Activated T-helper 1 cell treated with anti-CD3 and anti-CD28 coated beads, Interleukin-12 subunit alpha, Interleukin-12 subunit beta, Interleukin-2, Interleukin-4 antibody, amounts not matched to agents 30 ng/mL and 10 ng/mL and 1 ng/mL, durations not matched to agents 14 hours and 24 hours and 36 hours (primary cell): ENCODE results near the gene ASPDH. TPM values are rescaled to one million over a fixed set of nuclear protein-coding genes. Genes with fewer than 3 reads are reported as not detected.
"Not testable (repeated sequence)": the region's sequence is repeated elsewhere in the genome, so short reads cannot be mapped to it uniquely, and the experiment has no call there.

Experiments used
- DNase-seq: peaks from one replicate; pipeline ENCODE4 v3.0.0; 2021; ENCODE audit warnings: low spot score
- H3K27ac Mint-ChIP-seq: one replicate; pipeline ENCODE4 v1.8.0; 2021; ENCODE audit warnings: mild to moderate bottlenecking, mixed read lengths
- H3K27me3 Mint-ChIP-seq: one replicate; pipeline ENCODE4 v1.8.0; 2022; ENCODE audit warnings: mild to moderate bottlenecking, moderate library complexity, mixed read lengths; ENCODE audit not compliant: insufficient read depth
- H3K36me3 Mint-ChIP-seq: one replicate; pipeline ENCODE4 v1.8.0; 2021; ENCODE audit warnings: low read depth, mixed read lengths
- H3K4me1 Mint-ChIP-seq: one replicate; pipeline ENCODE4 v1.8.0; 2021; ENCODE audit warnings: low read depth, mixed read lengths
- H3K4me3 Mint-ChIP-seq: one replicate; pipeline ENCODE4 v1.8.0; 2021; ENCODE audit warnings: mild to moderate bottlenecking, moderate library complexity, mixed read lengths
- H3K9me3 Mint-ChIP-seq: one replicate; pipeline ENCODE4 v1.8.0; 2021; ENCODE audit warnings: mixed read lengths
- intact Hi-C: fragments of 100-400 bp; cut with micrococcal nuclease; formaldehyde crosslinking; loops from one replicate; pipeline ENCODE4 v1.15.1; 2024
- total RNA-seq: library from RNA; stranded (reverse); gene quantifications from 2 replicates; pipeline ENCODE4 v1.2.3, GENCODE V29; 2022

The ASPDH gene
- total RNA-seq, 1 donor from 2014 or later = not detected

DNA sequence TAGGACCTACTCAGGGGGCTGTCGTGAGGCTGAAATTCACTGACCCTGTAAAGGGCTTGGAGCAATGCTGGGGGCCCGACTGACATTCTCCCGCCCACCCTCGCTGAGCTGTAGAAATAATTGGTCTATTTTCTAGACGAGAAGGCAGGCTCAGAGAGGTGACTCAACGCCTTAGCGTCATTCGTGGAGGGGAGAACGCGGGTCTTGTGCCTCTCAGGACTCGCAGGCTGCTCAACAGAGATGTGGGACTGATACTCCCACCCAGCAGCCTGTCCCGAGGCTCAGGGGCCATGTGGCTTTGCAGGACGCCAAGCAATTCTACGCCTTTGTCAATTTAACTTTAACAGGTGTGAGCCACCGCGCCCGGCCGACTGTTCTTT, 23.6 kb upstream of the ASPDH start:
- intact Hi-C loops = loop anchor here (1.0 kb wide), 3 partner anchors 19 to 385 kb away; no protein-coding TSS in a partner anchor
- peaks cover 2% of the 10 kb centered on the region for H3K36me3 Mint-ChIP-seq
- H3K27ac Mint-ChIP-seq = no peak overlapping the region
- H3K27me3 Mint-ChIP-seq = peaks cover 4% of the 10 kb centered on the region
- DNase-seq = no peak
- H3K4me3 Mint-ChIP-seq = no peak overlapping the region
- peaks cover 5% of the 10 kb centered on the region for H3K9me3 Mint-ChIP-seq
- H3K4me1 Mint-ChIP-seq = no peaks in the 10 kb centered on the region

DNA sequence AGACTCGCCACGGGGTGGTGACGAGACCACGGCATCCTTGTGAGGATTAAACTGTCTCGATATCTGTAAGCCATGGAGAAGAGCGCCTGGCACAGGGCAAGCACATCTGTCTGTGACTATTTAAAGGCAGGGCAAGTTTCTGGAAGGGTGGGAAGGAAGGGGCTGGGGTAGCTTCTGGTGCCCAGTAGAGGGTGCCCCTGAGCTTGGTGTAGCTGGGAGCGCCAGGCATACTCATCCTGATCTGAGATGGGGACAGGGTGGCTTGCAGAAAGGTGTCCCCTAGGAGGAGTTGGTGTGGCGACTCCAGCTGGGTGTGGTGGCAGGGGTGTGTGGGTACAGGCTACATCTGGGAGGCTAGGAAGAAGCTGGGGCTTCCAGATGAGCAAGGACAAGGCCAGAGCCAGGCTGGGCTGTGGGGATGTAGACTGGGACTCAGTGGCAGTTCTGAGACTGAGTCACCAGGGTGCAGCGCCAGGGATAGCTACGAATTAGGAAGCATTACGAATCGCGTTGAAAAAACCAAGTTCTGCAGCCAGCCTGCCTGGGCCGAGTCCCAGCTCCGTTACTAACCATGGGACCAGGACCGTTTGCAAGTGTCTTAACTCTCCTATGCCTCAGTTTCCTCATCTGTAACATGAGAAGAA, 23.1 kb upstream of the ASPDH start:
- no peak overlapping the region for H3K4me3 Mint-ChIP-seq
- no peaks in the 10 kb centered on the region for H3K4me1 Mint-ChIP-seq
- H3K27ac Mint-ChIP-seq = no peak overlapping the region
- H3K9me3 Mint-ChIP-seq = peaks cover 5% of the 10 kb centered on the region
- peaks cover 4% of the 10 kb centered on the region for H3K27me3 Mint-ChIP-seq
- peaks cover 2% of the 10 kb centered on the region for H3K36me3 Mint-ChIP-seq
- intact Hi-C loops = loop anchor here (1.0 kb wide), 3 partner anchors 20 to 386 kb away; no protein-coding TSS in a partner anchor
- no peak for DNase-seq

DNA sequence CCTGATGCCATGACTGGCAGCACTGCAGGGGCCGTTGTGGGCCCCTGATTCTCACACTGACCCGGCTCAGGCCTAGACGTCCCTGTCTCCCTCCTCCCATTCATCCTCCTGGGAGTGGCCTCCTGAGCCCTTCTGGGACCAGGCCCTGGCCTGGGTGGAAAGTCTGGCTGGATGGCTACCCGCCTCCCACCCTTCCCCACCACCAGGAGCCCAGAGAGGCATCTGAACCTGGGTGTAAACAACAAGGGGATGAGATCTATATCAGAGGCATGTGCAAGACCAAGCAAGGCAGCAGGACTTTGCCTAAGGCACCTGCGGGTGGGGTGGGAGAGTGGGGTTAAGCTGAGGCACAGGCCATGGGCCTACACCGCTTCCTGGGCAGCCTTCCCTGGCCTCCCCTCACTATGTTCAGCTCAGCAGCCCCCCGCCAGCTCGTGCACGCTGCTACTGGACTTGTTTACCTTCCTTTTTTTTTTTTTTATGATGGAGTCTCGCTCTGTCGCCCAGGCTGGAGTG, 22.0 kb upstream of the ASPDH start:
- peaks cover 4% of the 10 kb centered on the region for H3K27me3 Mint-ChIP-seq
- peaks cover 2% of the 10 kb centered on the region for H3K36me3 Mint-ChIP-seq
- no peaks in the 10 kb centered on the region for H3K4me1 Mint-ChIP-seq
- no peak overlapping the region for H3K27ac Mint-ChIP-seq
- no peak overlapping the region for H3K4me3 Mint-ChIP-seq
- peaks cover 5% of the 10 kb centered on the region for H3K9me3 Mint-ChIP-seq
- intact Hi-C loops = no loop called here
- DNase-seq = no peak

DNA sequence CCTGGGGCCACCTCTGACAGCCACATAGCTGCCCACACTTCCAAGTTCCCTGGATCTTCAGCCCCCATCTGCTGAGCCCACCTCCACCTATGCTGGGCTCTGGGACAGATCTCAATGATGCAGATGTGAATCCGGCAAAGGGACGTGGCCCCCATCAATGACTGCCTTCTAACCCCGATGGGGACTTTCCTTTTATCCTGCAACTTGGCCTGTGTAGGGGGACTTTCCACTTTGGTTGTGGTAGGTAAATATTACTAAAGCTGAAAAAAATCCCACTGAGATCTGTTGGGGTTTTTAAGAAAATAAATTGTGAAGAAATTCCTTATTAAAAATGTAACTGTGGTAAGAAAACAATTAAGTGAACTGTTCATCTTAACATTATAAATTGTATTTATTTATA, 20.8 kb upstream of the ASPDH start:
- no peak overlapping the region for H3K4me3 Mint-ChIP-seq
- H3K9me3 Mint-ChIP-seq = peaks cover 5% of the 10 kb centered on the region
- no peak overlapping the region for H3K27ac Mint-ChIP-seq
- peaks cover 2% of the 10 kb centered on the region for H3K36me3 Mint-ChIP-seq
- no peak for DNase-seq
- H3K4me1 Mint-ChIP-seq = no peaks in the 10 kb centered on the region
- intact Hi-C loops = no loop called here
- peaks cover 4% of the 10 kb centered on the region for H3K27me3 Mint-ChIP-seq

DNA sequence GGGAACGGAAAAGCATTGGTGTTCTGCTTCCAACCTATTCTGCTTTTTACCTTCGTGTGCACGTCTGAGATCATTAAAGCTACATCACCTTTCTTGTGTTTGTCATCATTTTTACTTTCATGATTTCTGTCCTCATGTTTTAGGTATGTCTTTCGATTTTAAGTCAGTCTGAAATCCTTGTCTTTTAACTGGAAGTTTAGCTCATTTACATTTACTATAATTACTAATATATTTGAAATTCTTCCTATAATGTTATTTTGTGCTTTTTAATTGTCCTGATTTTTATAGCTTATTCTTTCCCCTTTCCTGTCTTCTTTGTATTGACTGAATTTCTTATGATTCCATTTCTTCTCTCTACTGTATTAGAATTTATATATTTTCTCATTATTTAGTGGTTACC, 19.2 kb upstream of the ASPDH start:
- H3K36me3 Mint-ChIP-seq = peaks cover 2% of the 10 kb centered on the region
- no peak for DNase-seq
- H3K27ac Mint-ChIP-seq = no peak overlapping the region
- no peaks in the 10 kb centered on the region for H3K4me1 Mint-ChIP-seq
- intact Hi-C loops = no loop called here
- no peak overlapping the region for H3K4me3 Mint-ChIP-seq
- H3K27me3 Mint-ChIP-seq = peaks cover 4% of the 10 kb centered on the region
- H3K9me3 Mint-ChIP-seq = peaks cover 5% of the 10 kb centered on the region

DNA sequence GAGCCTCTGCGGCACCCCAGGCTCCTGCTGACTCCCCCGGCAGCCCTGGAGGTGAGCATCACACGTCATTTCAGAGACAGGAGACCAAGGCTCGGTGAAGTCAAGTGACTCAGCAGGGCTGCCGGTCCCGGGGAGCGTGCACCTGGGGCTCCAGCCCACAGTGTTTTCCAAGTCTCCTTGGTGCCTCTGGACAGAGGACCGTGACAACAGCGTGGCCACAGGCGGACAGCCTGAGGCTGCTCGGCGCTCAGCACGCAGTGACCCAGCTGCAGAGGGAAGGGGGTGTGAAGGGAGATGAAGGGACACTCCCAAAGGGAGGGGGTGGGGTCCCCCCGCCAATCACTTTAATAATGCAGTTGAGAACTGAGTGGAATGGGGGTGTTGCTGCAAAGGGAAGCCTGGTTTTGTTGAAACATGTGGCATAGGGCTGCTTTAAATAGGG, 17.5 kb upstream of the ASPDH start:
- no peak for DNase-seq
- Mint-ChIP-seq H3K27ac (no peak overlapping the region), H3K27me3 (no peaks in the 10 kb centered on the region), H3K4me1 (no peaks in the 10 kb centered on the region), H3K36me3 (peaks cover 2% of the 10 kb centered on the region), H3K9me3 (peaks cover 5% of the 10 kb centered on the region), H3K4me3 (no peak overlapping the region)
- intact Hi-C loops = no loop called here

DNA sequence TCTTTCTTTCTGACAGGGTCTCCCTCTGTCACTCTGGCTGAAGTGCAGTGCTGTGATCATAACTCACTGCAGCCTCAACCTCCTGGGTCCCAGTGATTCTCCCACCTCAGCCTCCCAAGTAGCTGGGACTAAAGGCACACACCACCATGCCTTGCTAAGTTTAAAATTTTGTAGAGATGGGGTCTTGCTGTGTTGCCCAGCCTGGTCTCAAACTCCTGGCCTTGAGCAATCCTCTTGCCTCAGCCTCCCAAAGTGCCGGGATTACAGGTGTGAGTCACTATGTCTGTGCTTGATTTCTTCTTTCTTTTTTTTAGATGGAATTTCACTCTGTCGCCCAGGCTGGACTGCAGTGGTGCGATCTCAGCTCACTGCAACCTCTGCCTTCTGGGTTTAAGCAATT, 14.3 kb upstream of the ASPDH start:
- H3K27ac Mint-ChIP-seq, H3K4me3 Mint-ChIP-seq, H3K9me3 Mint-ChIP-seq, H3K4me1 Mint-ChIP-seq, intact Hi-C loops, DNase-seq, H3K36me3 Mint-ChIP-seq, H3K27me3 Mint-ChIP-seq: not testable (repeated sequence)

DNA sequence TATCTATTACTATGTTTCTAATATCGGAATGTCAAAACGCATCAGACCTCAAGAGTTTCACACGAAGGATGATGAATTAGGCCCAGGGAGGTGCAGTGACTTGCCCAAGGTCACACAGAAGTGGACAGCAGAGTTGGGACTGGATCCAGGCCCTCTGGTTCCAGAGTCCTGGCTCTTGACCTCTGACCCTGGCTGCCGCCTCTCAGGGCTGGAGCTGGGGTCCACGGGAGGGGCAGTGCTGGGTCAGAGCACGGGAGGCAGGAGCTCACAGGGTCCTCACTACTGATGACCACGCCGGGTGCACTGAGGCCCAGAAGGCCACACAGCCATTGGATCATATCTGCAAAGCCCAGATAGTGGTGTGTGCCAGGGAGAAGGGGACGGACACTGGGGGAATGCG, 9.2 kb upstream of the ASPDH start:
- Mint-ChIP-seq H3K27ac (no peak overlapping the region), H3K4me3 (no peak overlapping the region), H3K4me1 (no peaks in the 10 kb centered on the region), H3K36me3 (no peaks in the 10 kb centered on the region), H3K9me3 (no peaks in the 10 kb centered on the region), H3K27me3 (no peaks in the 10 kb centered on the region)
- intact Hi-C loops = no loop called here
- no peak for DNase-seq

DNA sequence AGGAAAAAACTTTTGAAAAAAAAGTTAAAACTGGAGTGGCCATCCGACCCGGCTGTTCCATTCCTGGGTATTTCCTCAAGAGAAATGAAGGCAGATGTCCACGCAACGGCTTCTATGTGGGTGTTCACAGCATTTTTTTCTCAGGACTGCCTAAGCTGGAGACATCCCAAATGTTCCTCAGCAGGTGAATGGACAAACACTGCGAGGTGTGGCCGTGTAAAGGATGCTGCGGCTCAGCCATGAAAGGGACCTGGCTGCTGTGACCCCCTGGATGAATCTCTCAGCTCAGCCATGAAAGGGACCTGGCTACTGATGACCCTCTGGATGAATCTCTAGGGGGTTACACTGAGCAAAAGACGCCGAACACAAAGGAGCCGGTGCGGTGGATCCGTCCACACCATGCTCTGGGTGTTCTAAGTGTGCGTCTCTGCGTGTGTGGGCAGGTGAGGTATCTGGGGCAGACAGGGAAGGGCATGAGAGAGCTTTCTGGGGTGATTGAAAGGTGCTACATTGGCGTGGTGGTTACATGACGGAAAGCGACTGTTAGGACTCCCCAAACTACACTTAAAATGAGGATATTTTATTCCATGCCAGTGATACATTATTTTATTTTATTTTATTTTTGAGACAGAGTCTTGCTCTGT, 7.2 kb upstream of the ASPDH start:
- Mint-ChIP-seq H3K4me3 (no peak overlapping the region), H3K27ac (no peak overlapping the region), H3K4me1 (no peaks in the 10 kb centered on the region), H3K36me3 (no peaks in the 10 kb centered on the region), H3K27me3 (peaks cover 3% of the 10 kb centered on the region), H3K9me3 (no peaks in the 10 kb centered on the region)
- intact Hi-C loops = no loop called here
- no peak for DNase-seq

DNA sequence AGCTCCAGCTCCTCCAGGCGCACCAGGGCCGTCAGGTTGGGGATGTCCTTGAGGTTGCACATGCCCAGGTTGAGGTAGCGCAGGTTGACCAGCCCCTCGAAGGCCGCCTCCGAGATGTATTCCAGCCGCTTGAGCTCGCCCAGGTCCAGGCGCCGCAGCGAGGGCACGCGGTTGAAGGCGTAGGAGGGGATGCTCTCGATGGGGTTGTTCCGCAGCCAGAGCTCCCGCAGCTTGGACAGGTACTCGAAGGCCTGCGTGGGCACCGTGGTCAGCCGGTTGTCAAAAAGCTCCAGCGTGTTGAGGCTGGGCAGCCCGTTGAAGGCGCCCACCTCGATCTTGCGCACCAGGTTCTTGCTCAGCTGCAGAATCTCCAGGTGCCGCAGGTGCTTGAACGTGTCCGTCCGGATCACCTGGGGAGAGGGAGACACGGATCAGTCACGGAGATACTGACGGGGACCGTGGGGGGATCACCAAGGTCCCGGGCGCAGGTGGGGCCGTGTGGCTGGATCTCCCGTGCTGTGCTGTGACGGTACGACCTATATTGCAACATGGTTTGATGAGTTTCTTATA, 5.4 kb upstream of the ASPDH start:
- Mint-ChIP-seq H3K4me3 (no peak overlapping the region), H3K27me3 (peaks cover 7% of the 10 kb centered on the region), H3K9me3 (no peaks in the 10 kb centered on the region), H3K27ac (no peak overlapping the region), H3K36me3 (no peaks in the 10 kb centered on the region), H3K4me1 (no peaks in the 10 kb centered on the region)
- intact Hi-C loops = no loop called here
- DNase-seq = no peak

DNA sequence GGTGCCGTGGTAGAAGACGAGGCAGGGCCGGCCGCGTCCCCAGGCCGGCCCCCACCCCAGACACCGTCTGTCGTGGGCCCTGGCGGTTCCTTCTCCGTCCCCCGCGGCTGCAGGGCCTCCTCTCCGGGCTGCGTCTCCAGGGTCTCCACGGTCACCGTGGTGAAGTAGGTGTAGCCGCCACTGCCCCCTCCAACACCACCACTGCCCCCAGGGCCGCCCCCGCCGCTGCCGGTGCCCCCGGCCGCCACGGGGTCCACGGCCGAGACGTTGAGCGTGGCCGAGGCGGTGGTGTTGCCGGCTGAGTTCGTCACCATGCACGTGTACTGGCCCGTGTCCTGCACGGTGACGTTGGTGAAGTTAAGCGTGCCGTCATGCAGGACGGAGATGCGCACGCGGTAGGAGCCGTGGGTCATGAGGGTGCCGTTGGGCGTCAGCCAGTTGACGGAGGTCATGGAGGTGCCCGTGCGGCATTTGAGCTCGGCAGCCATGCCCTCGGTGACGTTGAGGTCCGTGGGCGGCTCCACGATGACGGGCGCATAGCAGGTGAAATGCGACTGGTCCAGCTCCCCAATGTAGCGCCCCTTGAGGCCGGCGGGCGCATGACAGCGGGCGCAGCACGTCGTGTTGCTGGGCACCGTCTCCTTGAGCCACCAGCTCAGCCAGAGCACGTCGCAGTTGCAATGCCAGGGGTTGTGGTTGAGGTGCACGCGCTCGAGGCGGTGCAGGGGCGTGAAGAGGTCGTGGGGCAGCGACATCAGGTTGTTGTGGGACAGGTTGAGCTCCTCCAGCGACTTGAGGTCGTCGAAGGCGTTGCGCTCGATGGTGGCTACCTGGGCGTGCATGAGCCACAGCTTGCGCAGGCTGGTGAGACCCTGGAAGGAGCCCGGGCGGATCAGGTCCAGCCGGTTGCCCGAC, 4.6 kb upstream of the ASPDH start:
- Mint-ChIP-seq H3K4me3 (no peak overlapping the region), H3K9me3 (no peaks in the 10 kb centered on the region), H3K36me3 (no peaks in the 10 kb centered on the region), H3K27me3 (peaks cover 8% of the 10 kb centered on the region), H3K27ac (no peak overlapping the region), H3K4me1 (no peaks in the 10 kb centered on the region)
- DNase-seq = no peak
- intact Hi-C loops = no loop called here

DNA sequence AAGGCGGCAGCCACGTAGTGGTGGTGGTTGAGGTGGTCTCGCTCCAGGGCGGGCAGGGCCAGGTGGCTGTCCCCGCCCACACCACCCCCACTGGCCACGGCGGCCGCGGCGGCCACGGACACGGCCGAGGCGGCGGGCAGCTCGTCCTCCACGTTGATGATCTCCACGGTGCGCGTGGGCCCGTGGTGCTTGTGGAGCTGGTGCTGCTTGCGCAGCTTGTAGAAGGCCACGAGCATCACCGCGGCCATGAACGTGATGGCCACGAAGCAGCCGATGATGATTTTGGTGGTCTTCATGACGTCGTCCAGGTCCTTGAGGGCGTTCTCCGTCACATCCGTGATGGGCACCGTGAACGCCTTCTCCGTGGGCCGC, 4.0 kb upstream of the ASPDH start:
- no peaks in the 10 kb centered on the region for H3K9me3 Mint-ChIP-seq
- no peak overlapping the region for H3K4me3 Mint-ChIP-seq
- intact Hi-C loops = no loop called here
- no peak overlapping the region for H3K27ac Mint-ChIP-seq
- no peaks in the 10 kb centered on the region for H3K4me1 Mint-ChIP-seq
- DNase-seq = no peak
- H3K27me3 Mint-ChIP-seq = peaks cover 10% of the 10 kb centered on the region
- no peaks in the 10 kb centered on the region for H3K36me3 Mint-ChIP-seq
